Gastrocnemius medialis (tissue), 4 donors: ENCODE results near the gene BLZF1. TPM values are rescaled to one million over a fixed set of nuclear protein-coding genes. Genes with fewer than 3 reads are reported as not detected.
"Not testable (repeated sequence)": the region's sequence is repeated elsewhere in the genome, so short reads cannot be mapped to it uniquely, and the experiment has no call there.

Experiments
- ATAC-seq, 2 donors: fragments of 150-250 bp; one replicate each; pipeline ENCODE4 v1.9.1; 2016
- DNase-seq, 2 donors: peaks; one replicate each; pipeline ENCODE4 v3.0.0-alpha.2; 2019
- H3K27ac ChIP-seq, 4 donors: fragments of 200-600 bp; sonication (generic); 1 replicate in 1 of 4; 2 replicates in 3 of 4; pipeline ENCODE4 v1.5.1; 2016 to 2018; ENCODE audit warnings: mild to moderate bottlenecking in 2 of 4, moderate library complexity in 1 of 4
- H3K27me3 ChIP-seq, 3 donors: fragments of 200-600 bp; sonication (generic) in 2 of 3; 1 replicate in 1 of 3; 2 replicates in 2 of 3; pipeline versions ENCODE4 v1.5.1 to v1.6.0; 2016 to 2019; ENCODE audit warnings: mild to moderate bottlenecking in 1 of 3, moderate library complexity in 1 of 3
- H3K36me3 ChIP-seq, 2 donors: fragments of 200-600 bp; sonication (generic) in 1 of 2; one replicate each; pipeline ENCODE4 v1.5.1; 2017 to 2018
- H3K4me1 ChIP-seq, 2 donors: fragments of 200-600 bp; sonication (generic) in 1 of 2; one replicate each; pipeline ENCODE4 v1.5.1; 2016 to 2017; ENCODE audit warnings: mild to moderate bottlenecking in 2 of 2
- H3K4me3 ChIP-seq, 4 donors: fragments of 200-600 bp; sonication (generic) in 3 of 4; 1 replicate in 1 of 4; 2 replicates in 3 of 4; pipeline ENCODE4 v1.5.1; 2016 to 2019; ENCODE audit warnings: mild to moderate bottlenecking in 2 of 4
- H3K9me3 ChIP-seq, 3 donors: fragments of 200-600 bp; sonication (generic) in 2 of 3; 1 replicate in 1 of 3; 2 replicates in 2 of 3; pipeline ENCODE4 v1.5.1; 2016 to 2019
- CTCF ChIP-seq, 5 experiments: fragments of 450-650 bp in 3 of 5; fragments of 200-600 bp in 2 of 5; sonication (generic) in 2 of 5; IDR thresholded peaks in 4 of 5; conservative IDR thresholded peaks in 1 of 5; 1 replicate in 4 of 5; 2 replicates in 1 of 5; pipeline ENCODE4 v1.5.1; 2016 to 2019; ENCODE audit warnings: antibody characterized with exemption in 5 of 5, mild to moderate bottlenecking in 3 of 5, moderate library complexity in 3 of 5
- POLR2A ChIP-seq, 2 donors: fragments of 450-650 bp; IDR thresholded peaks; one replicate each; pipeline ENCODE4 v1.6.1; 2017; ENCODE audit warnings: antibody characterized with exemption in 2 of 2, mild to moderate bottlenecking in 2 of 2, moderate library complexity in 2 of 2
- in situ Hi-C, 4 donors: fragments of 200-750 bp; cut with MboI; loops; one replicate each; pipeline versions ENCODE4 v1.15.0 to v1.8.0; 2017; ENCODE audit warnings: low sequenced_read_pairs in 4 of 4
- intact Hi-C: fragments of 100-400 bp; cut with DNase I; formaldehyde crosslinking; loops from one replicate; pipeline ENCODE4 v1.15.1; 2023; ENCODE audit warnings: low total_unique reads
- total RNA-seq, 4 donors: library from RNA; depleted of rRNA; stranded (reverse); fragments of >200 nt; gene quantifications; one replicate each; pipeline versions ENCODE4 v1.1.0 to v1.2.3, GENCODE V29; 2016

The BLZF1 gene
- total RNA-seq, 4 donors from 2014 or later = 10.2 to 17.7 (median 14.6) TPM

- intact Hi-C loops = no loop called here
- no peaks in the 10 kb centered on the region for H3K4me1 ChIP-seq
- no peaks in the 10 kb centered on the region for H3K36me3 ChIP-seq
- in situ Hi-C loops = loop anchor here in 1 of 4 donors (25.0 kb wide), 2 partner anchors 892 to 992 kb away; no protein-coding TSS in a partner anchor
- H3K27me3 ChIP-seq = no peaks in the 10 kb centered on the region
- no peak overlapping the region for H3K4me3 ChIP-seq
- no peak for ATAC-seq
- no peak for TF ChIP-seq POLR2A (IDR thresholded peaks at IDR 0.05)
- no peak for TF ChIP-seq CTCF (IDR thresholded peaks at IDR 0.05 in 4 of 5, conservative IDR thresholded peaks at IDR 0.05 in 1 of 5)
- no peak for DNase-seq
- H3K9me3 ChIP-seq = no peaks in the 10 kb centered on the region
- no peak overlapping the region for H3K27ac ChIP-seq
These were observed 38.6 kb upstream of the BLZF1 start for GRCh38 chr1:169329383-169329782.

- Histone ChIP-seq H3K4me1 (no peaks in the 10 kb centered on the region), H3K27ac (no peak overlapping the region), H3K4me3 (no peak overlapping the region), H3K27me3 (no peaks in the 10 kb centered on the region), H3K36me3 (no peaks in the 10 kb centered on the region), H3K9me3 (no peaks in the 10 kb centered on the region)
- in situ Hi-C loops (loop anchor here in 1 of 4 donors (25.0 kb wide), 2 partner anchors 894 to 994 kb away; no protein-coding TSS in a partner anchor), intact Hi-C loops (no loop called here)
- ATAC-seq = no peak
- no peak for TF ChIP-seq POLR2A (IDR thresholded peaks at IDR 0.05)
- no peak for TF ChIP-seq CTCF (IDR thresholded peaks at IDR 0.05 in 4 of 5, conservative IDR thresholded peaks at IDR 0.05 in 1 of 5)
- DNase-seq = no peak
These were observed 37.1 kb upstream of the BLZF1 start for GRCh38 chr1:169330927-169331326.

GRCh38 chr1:169334727-169335126 lies 33.3 kb upstream of the BLZF1 start:
- H3K27ac ChIP-seq, H3K9me3 ChIP-seq, H3K27me3 ChIP-seq, H3K4me1 ChIP-seq, DNase-seq, H3K36me3 ChIP-seq, intact Hi-C loops, ATAC-seq, H3K4me3 ChIP-seq: not testable (repeated sequence)
- in situ Hi-C loops = loop anchor here in 1 of 4 donors (25.0 kb wide), 2 partner anchors 897 to 997 kb away; no protein-coding TSS in a partner anchor

- H3K4me1 ChIP-seq, H3K4me3 ChIP-seq, H3K9me3 ChIP-seq, H3K27ac ChIP-seq, H3K27me3 ChIP-seq, intact Hi-C loops, H3K36me3 ChIP-seq, DNase-seq, ATAC-seq: not testable (repeated sequence)
- in situ Hi-C loops = loop anchor here in 1 of 4 donors (25.0 kb wide), 2 partner anchors 900 to 1000 kb away; no protein-coding TSS in a partner anchor
These were observed 30.9 kb upstream of the BLZF1 start for GRCh38 chr1:169336947-169337715.

- no peak overlapping the region for H3K4me3 ChIP-seq
- DNase-seq = no peak
- no peak overlapping the region for H3K27ac ChIP-seq
- intact Hi-C loops (no loop called here), in situ Hi-C loops (loop anchor here in 1 of 4 donors (25.0 kb wide), 2 partner anchors 901 to 1001 kb away; no protein-coding TSS in a partner anchor)
- no peaks in the 10 kb centered on the region for H3K4me1 ChIP-seq
- TF ChIP-seq POLR2A (IDR thresholded peaks at IDR 0.05) = no peak
- TF ChIP-seq CTCF (IDR thresholded peaks at IDR 0.05 in 4 of 5, conservative IDR thresholded peaks at IDR 0.05 in 1 of 5) = no peak
- no peaks in the 10 kb centered on the region for H3K36me3 ChIP-seq
- ATAC-seq = no peak
- H3K9me3 ChIP-seq = no peaks in the 10 kb centered on the region
- H3K27me3 ChIP-seq = no peaks in the 10 kb centered on the region
These were observed 29.4 kb upstream of the BLZF1 start for GRCh38 chr1:169338617-169339016.
